Naive thymus-derived CD8-positive, alpha-beta T cell (primary cell): Measurements from ENCODE around the gene KCNJ18. TPM values are rescaled to one million over a fixed set of nuclear protein-coding genes. Genes with fewer than 3 reads are reported as not detected.
"Not testable (repeated sequence)": the region's sequence is repeated elsewhere in the genome, so short reads cannot be mapped to it uniquely, and the experiment has no call there.

Experiments used
- ATAC-seq, 2 donors: fragments of 150-1000 bp; cut with Tn5 transposase in 1 of 2; sonication (Bioruptor Pico), chemical (Tn5 transposase) in 1 of 2; 1 replicate in 1 of 2; 2 replicates in 1 of 2; pipeline ENCODE4 v1.10.0; 2021; ENCODE audit warnings: mild to moderate bottlenecking in 2 of 2, moderate library complexity in 2 of 2
- POLR2A ChIA-PET: fragments of 350-600 bp; sonication (Branson Sonifier 250); formaldehyde crosslinking; loops from one replicate; lab custom pipeline; 2021; ENCODE audit warnings: antibody characterized with exemption; lab: Charles Lee
- DNase-seq, 10 donors: peaks; one replicate each; pipeline versions ENCODE4 v3.0.0 to v3.0.0-alpha.2; 2020 to 2022
- H3K27ac Mint-ChIP-seq, 10 donors: one replicate each; pipeline ENCODE4 v1.8.0; 2020 to 2022; ENCODE audit warnings: mild to moderate bottlenecking in 10 of 10, mixed read lengths in 10 of 10, moderate library complexity in 4 of 10, inconsistent platforms in 1 of 10
- H3K27me3 Mint-ChIP-seq, 5 donors: one replicate each; pipeline ENCODE4 v1.8.0; 2021 to 2022; ENCODE audit warnings: mixed read lengths in 5 of 5
- H3K36me3 Mint-ChIP-seq, 3 donors: one replicate each; pipeline ENCODE4 v1.8.0; 2020 to 2022; ENCODE audit warnings: mixed read lengths in 3 of 3, mild to moderate bottlenecking in 2 of 3, inconsistent platforms in 1 of 3
- H3K4me1 Mint-ChIP-seq, 4 donors: one replicate each; pipeline ENCODE4 v1.8.0; 2021 to 2022; ENCODE audit warnings: mixed read lengths in 4 of 4
- H3K4me3 Mint-ChIP-seq, 10 donors: one replicate each; pipeline ENCODE4 v1.8.0; 2020 to 2022; ENCODE audit warnings: mild to moderate bottlenecking in 10 of 10, mixed read lengths in 10 of 10, moderate library complexity in 6 of 10, inconsistent platforms in 1 of 10
- H3K9me3 Mint-ChIP-seq, 9 donors: one replicate each; pipeline ENCODE4 v1.8.0; 2020 to 2022; ENCODE audit warnings: mixed read lengths in 9 of 9, mild to moderate bottlenecking in 3 of 9, inconsistent platforms in 1 of 9, moderate library complexity in 1 of 9
- polyA plus RNA-seq, 3 donors: library from polyadenylated mRNA; unstranded; fragments of 300-500 nt; fragmentation: Illumina TruSeq; gene quantifications; one replicate each; pipeline ENCODE4 v1.2.3, GENCODE V29; 2021
- total RNA-seq, 8 experiments: library from RNA in 2 of 8; stranded (reverse) in 2 of 8; gene quantifications; one replicate each; pipeline ENCODE4 v1.2.3 and lab custom pipeline; 2021 to 2026

KCNJ18 gene
- total and polyA plus RNA-seq, 5 experiments from 2014 or later: not detected

- POLR2A ChIA-PET, H3K4me1 Mint-ChIP-seq, H3K27ac Mint-ChIP-seq, H3K4me3 Mint-ChIP-seq, H3K27me3 Mint-ChIP-seq, H3K36me3 Mint-ChIP-seq, ATAC-seq: not testable (repeated sequence)
- H3K9me3 Mint-ChIP-seq: peaks cover 0 to 13% (median 0%) of the 10 kb centered on the region in 9 donors
- DNase-seq: peak in 1 of 10 donors; percentile 53
Measured at GRCh38 chr17:21693391-21693796, 1.1 kb downstream of the KCNJ18 start.

DNA sequence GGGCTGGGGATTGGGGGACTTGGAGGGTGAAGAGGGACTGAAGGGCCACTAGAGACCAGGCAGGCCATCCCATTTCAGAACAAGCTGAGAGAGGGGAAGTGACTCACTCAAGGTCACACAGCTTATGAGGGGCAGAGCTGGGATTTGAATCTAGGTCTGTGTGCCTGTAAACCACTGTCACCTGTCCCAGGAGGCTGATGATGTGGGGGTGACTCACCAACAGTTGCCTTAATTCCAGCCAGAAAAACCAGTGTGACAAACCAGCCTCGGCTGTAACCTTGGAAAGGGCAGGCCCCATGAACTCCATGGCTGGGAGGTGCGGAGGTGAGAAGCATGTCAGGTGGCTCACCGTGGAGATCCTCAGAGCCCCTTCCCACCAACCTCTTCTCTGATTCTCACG, 1.6 kb downstream of the KCNJ18 start:
- H3K36me3 Mint-ChIP-seq, POLR2A ChIA-PET, DNase-seq, H3K4me3 Mint-ChIP-seq, H3K27me3 Mint-ChIP-seq, H3K4me1 Mint-ChIP-seq, H3K27ac Mint-ChIP-seq, ATAC-seq: not testable (repeated sequence)
- peaks cover 0 to 13% (median 0%) of the 10 kb centered on the region in 9 donors for H3K9me3 Mint-ChIP-seq

DNA sequence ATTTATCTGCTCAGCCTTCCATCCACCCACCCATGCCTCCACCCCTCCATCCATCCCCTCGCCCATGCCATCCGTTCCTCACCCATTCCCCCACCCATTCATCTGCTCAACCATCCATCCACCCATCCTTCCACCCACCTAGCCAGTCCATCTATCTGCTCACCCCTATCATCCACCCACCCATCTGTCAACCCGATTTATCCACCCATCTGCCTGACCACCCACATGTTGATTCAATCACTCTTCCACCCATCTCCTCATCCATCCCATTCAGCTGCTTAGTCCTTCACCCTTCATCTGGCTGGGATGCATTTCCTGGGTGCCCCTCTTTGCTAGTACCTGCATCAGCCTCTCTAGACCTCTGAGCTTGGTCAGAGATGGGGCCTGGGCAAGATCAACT, 3.9 kb downstream of the KCNJ18 start:
- H3K4me1 Mint-ChIP-seq, H3K36me3 Mint-ChIP-seq, H3K27me3 Mint-ChIP-seq, H3K27ac Mint-ChIP-seq, POLR2A ChIA-PET, ATAC-seq, H3K4me3 Mint-ChIP-seq: not testable (repeated sequence)
- peak in 1 of 10 donors; percentile 28 for DNase-seq
- H3K9me3 Mint-ChIP-seq: peaks cover 0 to 13% (median 0%) of the 10 kb centered on the region in 9 donors

- not testable (repeated sequence) for H3K27me3 Mint-ChIP-seq
Measured at GRCh38 chr17:21696842-21697507, 4.7 kb downstream of the KCNJ18 start.

GRCh38 chr17:21697508-21697860, 5.2 kb downstream of the KCNJ18 start:
- ATAC-seq, H3K4me1 Mint-ChIP-seq, H3K4me3 Mint-ChIP-seq, H3K27me3 Mint-ChIP-seq, H3K27ac Mint-ChIP-seq, H3K36me3 Mint-ChIP-seq, POLR2A ChIA-PET: not testable (repeated sequence)
- peak in 1 of 10 donors; percentile 60 for DNase-seq
- peaks cover 0 to 13% (median 0%) of the 10 kb centered on the region in 9 donors for H3K9me3 Mint-ChIP-seq

More at GRCh38 chr17:21696842-21697507, 4.7 kb downstream of the KCNJ18 start:
- H3K4me1 Mint-ChIP-seq, ATAC-seq, H3K27ac Mint-ChIP-seq, H3K4me3 Mint-ChIP-seq, POLR2A ChIA-PET, H3K36me3 Mint-ChIP-seq: not testable (repeated sequence)
- DNase-seq: peak in 1 of 10 donors; percentile 38
- peaks cover 0 to 13% (median 0%) of the 10 kb centered on the region in 9 donors for H3K9me3 Mint-ChIP-seq

DNA sequence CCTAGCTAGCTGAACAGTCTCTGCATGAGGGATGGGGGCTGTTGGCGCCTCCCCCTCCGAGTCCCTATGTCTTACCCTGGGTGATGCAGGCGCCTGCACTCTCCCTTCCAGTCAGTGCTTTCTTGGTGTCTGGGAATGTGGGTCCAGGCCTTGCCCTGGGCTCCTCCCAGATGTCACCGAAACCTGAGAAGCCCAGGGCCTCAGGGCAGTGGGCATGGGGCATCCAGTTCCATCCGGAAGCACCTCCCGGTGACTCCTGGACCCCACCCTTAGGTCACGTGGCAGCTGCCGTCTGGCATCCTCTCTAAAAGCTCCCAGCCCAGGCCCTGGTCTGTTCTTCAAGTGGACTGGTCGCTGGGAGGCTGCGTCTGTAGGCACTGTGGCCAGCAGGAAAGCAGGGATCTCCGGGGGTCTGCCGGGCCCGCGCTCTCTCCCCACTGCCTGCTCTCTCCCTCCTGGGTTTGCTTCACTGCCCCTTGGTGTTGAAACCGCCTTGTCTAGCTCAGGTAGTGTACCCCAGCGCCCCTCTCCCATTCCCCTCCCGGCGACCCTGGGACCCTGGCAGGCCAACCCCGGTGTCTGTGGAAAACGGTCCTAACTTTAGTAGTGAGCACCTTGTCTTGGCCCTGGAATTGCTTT, 6.2 kb downstream of the KCNJ18 start:
- H3K4me1 Mint-ChIP-seq, ATAC-seq, H3K36me3 Mint-ChIP-seq, POLR2A ChIA-PET, H3K27ac Mint-ChIP-seq, H3K27me3 Mint-ChIP-seq, H3K4me3 Mint-ChIP-seq: not testable (repeated sequence)
- H3K9me3 Mint-ChIP-seq: peaks cover 0 to 13% (median 0%) of the 10 kb centered on the region in 9 donors
- DNase-seq: peak in 1 of 10 donors; percentile 35

GRCh38 chr17:21699124-21699523, 6.8 kb downstream of the KCNJ18 start:
- DNase-seq, H3K27me3 Mint-ChIP-seq, POLR2A ChIA-PET, H3K4me1 Mint-ChIP-seq, H3K27ac Mint-ChIP-seq, ATAC-seq, H3K4me3 Mint-ChIP-seq, H3K36me3 Mint-ChIP-seq: not testable (repeated sequence)
- peaks cover 0 to 13% (median 0%) of the 10 kb centered on the region in 9 donors for H3K9me3 Mint-ChIP-seq

- H3K27me3 Mint-ChIP-seq, POLR2A ChIA-PET, H3K4me1 Mint-ChIP-seq, H3K27ac Mint-ChIP-seq, ATAC-seq, H3K4me3 Mint-ChIP-seq, H3K36me3 Mint-ChIP-seq: not testable (repeated sequence)
- peak in 1 of 10 donors; percentile 31 for DNase-seq
- peaks cover 0 to 13% (median 0%) of the 10 kb centered on the region in 9 donors for H3K9me3 Mint-ChIP-seq
Measured at GRCh38 chr17:21699573-21700236, 7.4 kb downstream of the KCNJ18 start.

- H3K36me3 Mint-ChIP-seq, POLR2A ChIA-PET, H3K27ac Mint-ChIP-seq, H3K9me3 Mint-ChIP-seq, H3K27me3 Mint-ChIP-seq, H3K4me1 Mint-ChIP-seq, H3K4me3 Mint-ChIP-seq, ATAC-seq: not testable (repeated sequence)
- peak in 1 of 10 donors; percentile 43 for DNase-seq
Measured at GRCh38 chr17:21701090-21701489, 8.8 kb downstream of the KCNJ18 start.

DNA sequence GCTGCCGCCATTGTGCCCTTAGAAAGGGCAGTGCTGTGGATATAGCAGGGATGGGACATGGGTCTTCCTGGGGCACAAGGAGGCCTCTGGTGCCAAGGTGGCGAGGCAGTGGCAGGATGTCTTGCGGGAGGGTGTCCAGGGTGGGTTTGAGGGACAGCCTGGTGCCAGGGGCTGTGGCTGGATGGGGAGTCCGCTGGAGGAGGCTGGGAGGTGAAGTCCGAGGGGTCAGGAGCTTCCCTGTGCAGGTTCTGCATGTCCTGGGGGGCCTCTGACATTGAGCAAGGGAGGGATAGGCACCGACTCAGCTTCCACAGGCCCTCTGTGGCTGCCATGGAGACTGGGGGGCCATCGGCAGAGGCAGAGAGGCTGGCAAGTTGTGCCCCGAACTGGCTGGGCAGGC, 9.7 kb downstream of the KCNJ18 start:
- H3K9me3 Mint-ChIP-seq, H3K4me3 Mint-ChIP-seq, H3K27ac Mint-ChIP-seq, POLR2A ChIA-PET, ATAC-seq, DNase-seq, H3K36me3 Mint-ChIP-seq, H3K27me3 Mint-ChIP-seq, H3K4me1 Mint-ChIP-seq: not testable (repeated sequence)

DNA sequence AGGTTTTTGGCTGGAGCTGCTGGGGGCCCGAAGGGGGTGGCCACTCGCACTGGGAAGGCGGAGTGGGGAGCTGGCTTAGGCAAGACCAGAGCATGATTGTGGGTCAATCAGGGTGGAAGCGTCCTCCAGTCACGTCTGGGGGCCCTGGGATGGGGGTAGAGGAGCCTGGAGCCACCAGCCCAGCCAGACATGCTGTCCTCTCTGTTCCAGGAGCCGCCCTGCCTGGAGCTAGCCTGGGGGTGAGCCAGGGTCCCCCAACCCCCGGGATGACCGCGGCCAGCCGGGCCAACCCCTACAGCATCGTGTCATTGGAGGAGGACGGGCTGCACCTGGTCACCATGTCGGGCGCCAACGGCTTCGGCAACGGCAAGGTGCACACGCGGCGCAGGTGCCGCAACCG, 10.2 kb downstream of the KCNJ18 start:
- POLR2A ChIA-PET, H3K36me3 Mint-ChIP-seq, H3K27ac Mint-ChIP-seq, ATAC-seq, H3K4me1 Mint-ChIP-seq, H3K9me3 Mint-ChIP-seq, H3K27me3 Mint-ChIP-seq, H3K4me3 Mint-ChIP-seq: not testable (repeated sequence)
- peak in 1 of 10 donors; percentile 37 for DNase-seq

DNA sequence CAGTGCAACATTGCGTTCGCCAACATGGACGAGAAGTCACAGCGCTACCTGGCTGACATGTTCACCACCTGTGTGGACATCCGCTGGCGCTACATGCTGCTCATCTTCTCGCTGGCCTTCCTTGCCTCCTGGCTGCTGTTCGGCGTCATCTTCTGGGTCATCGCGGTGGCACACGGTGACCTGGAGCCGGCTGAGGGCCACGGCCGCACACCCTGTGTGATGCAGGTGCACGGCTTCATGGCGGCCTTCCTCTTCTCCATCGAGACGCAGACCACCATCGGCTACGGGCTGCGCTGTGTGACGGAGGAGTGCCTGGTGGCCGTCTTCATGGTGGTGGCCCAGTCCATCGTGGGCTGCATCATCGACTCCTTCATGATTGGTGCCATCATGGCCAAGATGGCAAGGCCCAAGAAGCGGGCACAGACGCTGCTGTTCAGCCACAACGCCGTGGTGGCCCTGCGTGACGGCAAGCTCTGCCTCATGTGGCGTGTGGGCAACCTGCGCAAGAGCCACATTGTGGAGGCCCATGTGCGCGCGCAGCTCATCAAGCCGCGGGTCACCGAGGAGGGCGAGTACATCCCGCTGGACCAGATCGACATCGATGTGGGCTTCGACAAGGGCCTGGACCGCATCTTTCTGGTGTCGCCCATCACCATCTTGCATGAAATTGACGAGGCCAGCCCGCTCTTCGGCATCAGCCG, 10.8 kb downstream of the KCNJ18 start:
- DNase-seq, H3K9me3 Mint-ChIP-seq, H3K4me1 Mint-ChIP-seq, POLR2A ChIA-PET, H3K27ac Mint-ChIP-seq, H3K36me3 Mint-ChIP-seq, ATAC-seq, H3K4me3 Mint-ChIP-seq: not testable (repeated sequence)
- peaks cover 0 to 13% (median 3%) of the 10 kb centered on the region in 5 donors for H3K27me3 Mint-ChIP-seq
